Measurements from ENCODE around the gene RAD51B.

GRCh38 chr14:68712703-68713370 is 893.3 kb downstream of the RAD51B start:
- TF ChIP-seq POLR2A (IDR thresholded peaks at IDR 0.05) (no peak), CTCF (IDR thresholded peaks at IDR 0.05) (no peak)
